HEK293 (cell line): Measurements from ENCODE around the gene TFB2M.

Experiments used
- CTCF ChIP-seq: fragments of 450-650 bp; formaldehyde crosslinking; IDR thresholded peaks from 2 replicates; pipeline ENCODE4 v1.5.1; 2016; ENCODE audit warnings: missing biosample characterization, missing genetic modification characterization
- ZNF776 ChIP-seq: fragments of 450-650 bp; formaldehyde crosslinking; IDR thresholded peaks from 2 replicates; pipeline ENCODE4 v1.5.0; 2017; ENCODE audit warnings: missing biosample characterization, missing genetic modification characterization, borderline replicate concordance

GRCh38 chr1:246552110-246552509 is 14.0 kb downstream of the TFB2M start:
- no peak for TF ChIP-seq CTCF (tag by site-specific recombination)
- TF ChIP-seq ZNF776 (tag by site-specific recombination): no peak
